HepG2 (cell line): ENCODE measurements around the gene ANKZF1. TPM values are rescaled to one million over a fixed set of nuclear protein-coding genes. Genes with fewer than 3 reads are reported as not detected.

Experiments
- CHD2 ChIP-seq: IDR thresholded peaks from 2 replicates; pipeline ENCODE4 v1.6.1; 2011; ENCODE audit warnings: low read depth, low read length, improper control_type of control experiment
- ELF3 ChIP-seq: IDR thresholded peaks from 2 replicates; pipeline ENCODE4 v1.6.1; 2016; ENCODE audit warnings: missing genetic modification reagents, missing compliant biosample characterization
- ERF ChIP-seq: IDR thresholded peaks from 2 replicates; pipeline ENCODE4 v1.6.1; 2018; ENCODE audit warnings: missing biosample characterization, missing genetic modification reagents
- HIVEP1 ChIP-seq: sonication (generic); formaldehyde crosslinking; IDR thresholded peaks from 2 replicates; pipeline ENCODE4 v1.4.0; 2020; ENCODE audit warnings: mild to moderate bottlenecking, missing genetic modification reagents
- MEIS2 ChIP-seq: sonication (generic); formaldehyde crosslinking; IDR thresholded peaks from 2 replicates; pipeline ENCODE4 v1.9.0; 2021; ENCODE audit warnings: mild to moderate bottlenecking, missing genetic modification reagents
- NFIB ChIP-seq: sonication (generic); formaldehyde crosslinking; IDR thresholded peaks from 2 replicates; pipeline ENCODE4 v1.9.0; 2021; ENCODE audit warnings: missing genetic modification reagents, mild to moderate bottlenecking, borderline replicate concordance
- NPAS2 ChIP-seq: sonication (generic); formaldehyde crosslinking; IDR thresholded peaks from 2 replicates; pipeline ENCODE4 v1.8.0; 2022; ENCODE audit warnings: mild to moderate bottlenecking, missing genetic modification reagents, borderline replicate concordance
- NRL ChIP-seq: sonication (generic); formaldehyde crosslinking; IDR thresholded peaks from 2 replicates; pipeline ENCODE4 v1.5.0; 2020; ENCODE audit warnings: missing genetic modification reagents, mild to moderate bottlenecking, moderate library complexity, borderline replicate concordance
- POGZ ChIP-seq: sonication (generic); formaldehyde crosslinking; IDR thresholded peaks from 2 replicates; pipeline ENCODE4 v1.4.0; 2020; ENCODE audit warnings: mild to moderate bottlenecking, missing genetic modification reagents
- POLR2AphosphoS2 ChIP-seq: IDR thresholded peaks from 2 replicates; pipeline ENCODE4 v1.6.1; 2011; ENCODE audit warnings: low read depth, low read length, improper control_type of control experiment
- SALL2 ChIP-seq: sonication (generic); formaldehyde crosslinking; IDR thresholded peaks from 2 replicates; pipeline ENCODE4 v1.8.1; 2023; ENCODE audit warnings: mild to moderate bottlenecking, missing genetic modification reagents, inconsistent platforms
- SAP130 ChIP-seq: IDR thresholded peaks from 2 replicates; pipeline ENCODE4 v1.6.1; 2016; ENCODE audit warnings: low read depth
- SMAD1 ChIP-seq: sonication (generic); formaldehyde crosslinking; IDR thresholded peaks from 2 replicates; pipeline ENCODE4 v1.4.0; 2020; ENCODE audit warnings: missing genetic modification reagents, low read depth, mild to moderate bottlenecking, borderline replicate concordance
- SNAPC2 ChIP-seq: sonication (generic); formaldehyde crosslinking; IDR thresholded peaks from 2 replicates; pipeline ENCODE4 v1.8.1; 2022; ENCODE audit warnings: mild to moderate bottlenecking, missing genetic modification reagents
- TOPORS ChIP-seq: sonication (generic); formaldehyde crosslinking; IDR thresholded peaks from 2 replicates; pipeline ENCODE4 v1.8.0; 2023; ENCODE audit warnings: mild to moderate bottlenecking, missing genetic modification reagents
- ZBTB38 ChIP-seq: sonication (generic); formaldehyde crosslinking; IDR thresholded peaks from 2 replicates; pipeline ENCODE4 v1.5.1; 2020; ENCODE audit warnings: mild to moderate bottlenecking, missing genetic modification reagents
- ZFP41 ChIP-seq: sonication (generic); formaldehyde crosslinking; IDR thresholded peaks from 2 replicates; pipeline ENCODE4 v1.4.0; 2020; ENCODE audit warnings: mild to moderate bottlenecking, missing genetic modification reagents, borderline replicate concordance
- ZFX ChIP-seq: sonication (generic); formaldehyde crosslinking; IDR thresholded peaks from 2 replicates; pipeline ENCODE4 v1.4.0; 2020; ENCODE audit warnings: mild to moderate bottlenecking, low read depth, missing genetic modification reagents, moderate library complexity
- ZIK1 ChIP-seq: sonication (generic); formaldehyde crosslinking; IDR thresholded peaks from 2 replicates; pipeline ENCODE4 v1.5.0; 2020; ENCODE audit warnings: mild to moderate bottlenecking, low read depth, missing genetic modification reagents, borderline replicate concordance
- ZMYM2 ChIP-seq: sonication (generic); formaldehyde crosslinking; IDR thresholded peaks from 2 replicates; pipeline ENCODE4 v1.8.0; 2022; ENCODE audit warnings: mild to moderate bottlenecking, missing genetic modification reagents
- ZNF572 ChIP-seq: sonication (generic); formaldehyde crosslinking; IDR thresholded peaks from 2 replicates; pipeline ENCODE4 v1.5.1; 2020; ENCODE audit warnings: mild to moderate bottlenecking, missing genetic modification reagents
- ZNF598 ChIP-seq: sonication (generic); formaldehyde crosslinking; IDR thresholded peaks from 2 replicates; pipeline ENCODE4 v1.5.1; 2020; ENCODE audit warnings: mild to moderate bottlenecking, missing genetic modification reagents, borderline replicate concordance
- ZNF788 ChIP-seq: sonication (generic); formaldehyde crosslinking; IDR thresholded peaks from 2 replicates; pipeline ENCODE4 v1.5.0; 2020; ENCODE audit warnings: mild to moderate bottlenecking, missing genetic modification reagents, borderline replicate concordance
- ZNF879 ChIP-seq: sonication (generic); formaldehyde crosslinking; IDR thresholded peaks from 2 replicates; pipeline ENCODE4 v1.8.1; 2023; ENCODE audit warnings: missing genetic modification reagents
- polyA plus RNA-seq, 8 experiments: library from polyadenylated mRNA; depleted of rRNA in 3 of 8; stranded (reverse) in 7 of 8; unstranded in 1 of 8; fragments of >200 nt; fragmentation: Illumina TruSeq in 4 of 8; extraction: Trizol in 4 of 8; gene quantifications; 2 replicates each; pipeline versions ENCODE4 v1.2.1 to v1.2.3, GENCODE V29; 2011 to 2016; ENCODE audit warnings: low read depth in 4 of 8, missing spikeins in 1 of 8, mixed read lengths in 1 of 8; ENCODE audit not compliant: insufficient read depth in 1 of 8
- total RNA-seq, 5 experiments: library from RNA; depleted of rRNA; stranded (reverse); fragments of >200 nt; fragmentation: Illumina TruSeq; extraction: Trizol; gene quantifications; 2 replicates each; pipeline ENCODE4 v1.2.3, GENCODE V29; 2016; ENCODE audit warnings: low read depth in 1 of 5
- TF ChIP-seq, protein P1 (sequence below): sonication (generic); formaldehyde crosslinking; IDR thresholded peaks from 2 replicates; pipeline ENCODE4 v1.4.0; 2020; ENCODE audit warnings: missing genetic modification reagents
- TF ChIP-seq, protein P2 (sequence below): IDR thresholded peaks from 2 replicates; pipeline ENCODE4 v1.6.1; 2016; ENCODE audit warnings: mild to moderate bottlenecking, missing biosample characterization, missing genetic modification reagents
- TF ChIP-seq, protein P3 (sequence below): sonication (generic); formaldehyde crosslinking; IDR thresholded peaks from 2 replicates; pipeline ENCODE4 v1.5.1; 2020; ENCODE audit warnings: missing genetic modification reagents, mild to moderate bottlenecking, borderline replicate concordance
- TF ChIP-seq, protein P4 (sequence below): sonication (generic); formaldehyde crosslinking; IDR thresholded peaks from 2 replicates; pipeline ENCODE4 v1.8.0; 2022; ENCODE audit warnings: mild to moderate bottlenecking, missing genetic modification reagents

Gene ANKZF1
- total and polyA plus RNA-seq, 2 of the 13 experiments (the other 11 are each of a cell fraction or from before 2014, with no cell fraction given) = 25.3 to 128 TPM

DNA sequence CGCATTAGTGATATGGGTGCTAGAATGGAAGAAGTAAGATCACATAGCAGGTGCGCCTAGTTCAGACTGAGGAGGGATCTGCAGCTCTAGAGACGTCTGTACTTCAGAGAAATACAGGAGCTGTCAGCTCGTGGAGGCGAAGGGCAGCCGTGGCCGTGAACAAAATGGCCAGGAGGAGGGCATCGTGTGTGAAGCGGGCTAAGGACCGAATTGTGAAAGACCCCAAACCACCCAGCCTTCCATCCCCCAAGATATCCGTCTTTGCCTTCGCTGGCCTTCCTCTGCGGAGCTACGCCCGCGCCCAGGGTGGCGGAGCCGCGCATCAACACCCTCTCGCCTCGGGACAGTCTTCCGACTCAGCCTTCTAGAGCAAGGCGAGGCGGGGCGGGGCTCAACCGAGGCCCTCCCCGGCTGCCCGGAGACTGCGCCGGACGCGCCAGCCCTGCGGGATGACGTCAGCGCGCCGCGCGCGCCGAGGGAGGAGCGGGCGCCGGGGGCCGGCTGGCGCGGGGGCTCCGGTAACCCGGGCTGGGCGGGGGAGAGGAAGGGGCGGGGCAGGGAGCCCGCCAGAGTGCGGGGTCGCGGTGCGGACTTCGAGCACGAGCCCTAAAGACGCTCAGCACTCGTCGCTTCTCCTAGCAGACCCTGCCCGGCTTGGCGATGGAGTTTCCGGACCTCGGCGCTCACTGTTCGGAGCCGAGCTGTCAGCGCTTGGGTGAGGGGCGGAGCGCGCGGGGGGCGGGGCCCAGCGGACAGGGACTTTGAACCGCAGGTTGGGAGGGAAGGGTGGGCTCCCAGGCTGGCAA lies 23.1 kb upstream of the ANKZF1 start, which contains the start of gene ZFAND2B (continued):
- TF ChIP-seq ELF3 (CRISPR knock-in tag) (peak; percentile 72), ZNF598 (CRISPR knock-in tag) (peak; percentile 55; the same call in 1 of the 2 replicates), HIVEP1 (CRISPR knock-in tag) (0 out of 2 replicates have a peak, but pooled peaks have one; percentile 58), ZNF572 (CRISPR knock-in tag) (0 out of 2 replicates have a peak, but pooled peaks have one; percentile 33), POGZ (peak; percentile 15; the same call in 1 of the 2 replicates), SAP130 (CRISPR knock-in tag) (peak; percentile 85), ZFP41 (no peak), POLR2AphosphoS2 (peak; percentile 79), CHD2 (peak; percentile 42; the same call in 1 of the 2 replicates), ZNF788 (CRISPR knock-in tag) (peak; percentile 67), ZNF879 (CRISPR knock-in tag) (no peak; the same call in 1 of the 2 replicates), ERF (CRISPR knock-in tag) (peak; percentile 96), SMAD1 (CRISPR knock-in tag) (no peak), SALL2 (CRISPR knock-in tag) (peak; percentile 80), TOPORS (CRISPR knock-in tag) (peak; percentile 88), ZMYM2 (CRISPR knock-in tag) (no peak), NRL (CRISPR knock-in tag) (peak; percentile 94), ZIK1 (no peak; the same call in 1 of the 2 replicates), MEIS2 (peak; percentile 68; the same call in 1 of the 2 replicates), ZFX (CRISPR knock-in tag) (peak; percentile 87), ZBTB38 (peak; percentile 82), NPAS2 (CRISPR knock-in tag) (no peak), SNAPC2 (CRISPR knock-in tag) (peak; percentile 92), NFIB (CRISPR knock-in tag) (no peak)
- TF ChIP-seq, protein P1, sequence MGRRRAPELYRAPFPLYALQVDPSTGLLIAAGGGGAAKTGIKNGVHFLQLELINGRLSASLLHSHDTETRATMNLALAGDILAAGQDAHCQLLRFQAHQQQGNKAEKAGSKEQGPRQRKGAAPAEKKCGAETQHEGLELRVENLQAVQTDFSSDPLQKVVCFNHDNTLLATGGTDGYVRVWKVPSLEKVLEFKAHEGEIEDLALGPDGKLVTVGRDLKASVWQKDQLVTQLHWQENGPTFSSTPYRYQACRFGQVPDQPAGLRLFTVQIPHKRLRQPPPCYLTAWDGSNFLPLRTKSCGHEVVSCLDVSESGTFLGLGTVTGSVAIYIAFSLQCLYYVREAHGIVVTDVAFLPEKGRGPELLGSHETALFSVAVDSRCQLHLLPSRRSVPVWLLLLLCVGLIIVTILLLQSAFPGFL (CRISPR knock-in tag) = no peak
- TF ChIP-seq, protein P2, sequence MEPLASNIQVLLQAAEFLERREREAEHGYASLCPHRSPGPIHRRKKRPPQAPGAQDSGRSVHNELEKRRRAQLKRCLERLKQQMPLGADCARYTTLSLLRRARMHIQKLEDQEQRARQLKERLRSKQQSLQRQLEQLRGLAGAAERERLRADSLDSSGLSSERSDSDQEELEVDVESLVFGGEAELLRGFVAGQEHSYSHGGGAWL (CRISPR knock-in tag) = peak; percentile 69
- TF ChIP-seq, protein P3, sequence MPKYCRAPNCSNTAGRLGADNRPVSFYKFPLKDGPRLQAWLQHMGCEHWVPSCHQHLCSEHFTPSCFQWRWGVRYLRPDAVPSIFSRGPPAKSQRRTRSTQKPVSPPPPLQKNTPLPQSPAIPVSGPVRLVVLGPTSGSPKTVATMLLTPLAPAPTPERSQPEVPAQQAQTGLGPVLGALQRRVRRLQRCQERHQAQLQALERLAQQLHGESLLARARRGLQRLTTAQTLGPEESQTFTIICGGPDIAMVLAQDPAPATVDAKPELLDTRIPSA (CRISPR knock-in tag) = peak; percentile 87; the same call in 1 of the 2 replicates
- TF ChIP-seq, protein P4, sequence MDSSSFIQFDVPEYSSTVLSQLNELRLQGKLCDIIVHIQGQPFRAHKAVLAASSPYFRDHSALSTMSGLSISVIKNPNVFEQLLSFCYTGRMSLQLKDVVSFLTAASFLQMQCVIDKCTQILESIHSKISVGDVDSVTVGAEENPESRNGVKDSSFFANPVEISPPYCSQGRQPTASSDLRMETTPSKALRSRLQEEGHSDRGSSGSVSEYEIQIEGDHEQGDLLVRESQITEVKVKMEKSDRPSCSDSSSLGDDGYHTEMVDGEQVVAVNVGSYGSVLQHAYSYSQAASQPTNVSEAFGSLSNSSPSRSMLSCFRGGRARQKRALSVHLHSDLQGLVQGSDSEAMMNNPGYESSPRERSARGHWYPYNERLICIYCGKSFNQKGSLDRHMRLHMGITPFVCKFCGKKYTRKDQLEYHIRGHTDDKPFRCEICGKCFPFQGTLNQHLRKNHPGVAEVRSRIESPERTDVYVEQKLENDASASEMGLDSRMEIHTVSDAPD (CRISPR knock-in tag) = peak; percentile 81; the same call in 1 of the 2 replicates
